HG03039 (cell line): ENCODE measurements around the gene SERPINA10.
"Not testable (repeated sequence)": the region's sequence is repeated elsewhere in the genome, so short reads cannot be mapped to it uniquely, and the experiment has no call there.

ENCODE experiments used
- ATAC-seq: cut with Tn5 transposase; IDR thresholded peaks from one replicate; pipeline ENCODE4 v1.9.1; 2021; ENCODE audit warnings: mild to moderate bottlenecking, moderate library complexity; ENCODE audit not compliant: unreplicated experiment

The SERPINA10 gene

GRCh38 chr14:94314890-94315289 is 21.8 kb upstream of the SERPINA10 start:
- no peak for ATAC-seq

- ATAC-seq, result no peak
Observed at GRCh38 chr14:94313991-94314655, 21.1 kb upstream of the SERPINA10 start.

GRCh38 chr14:94312481-94313246 is 19.6 kb upstream of the SERPINA10 start:
- ATAC-seq, result no peak

- ATAC-seq, result no peak
Observed at GRCh38 chr14:94310248-94310647, 17.2 kb upstream of the SERPINA10 start.

- ATAC-seq, result no peak
Observed at GRCh38 chr14:94309721-94310120, 16.7 kb upstream of the SERPINA10 start.

GRCh38 chr14:94307410-94307992 is 14.4 kb upstream of the SERPINA10 start:
- no peak for ATAC-seq

- ATAC-seq, result no peak
Observed at GRCh38 chr14:94306047-94306978, 13.2 kb upstream of the SERPINA10 start.

GRCh38 chr14:94305620-94306019 is 12.6 kb upstream of the SERPINA10 start:
- ATAC-seq, result no peak

- ATAC-seq, result no peak
Observed at GRCh38 chr14:94304243-94304642, 11.2 kb upstream of the SERPINA10 start.

GRCh38 chr14:94303111-94303510 is 10.0 kb upstream of the SERPINA10 start:
- no peak for ATAC-seq

GRCh38 chr14:94298130-94298529 is 5.1 kb upstream of the SERPINA10 start:
- no peak for ATAC-seq

- ATAC-seq, result not testable (repeated sequence)
Observed at GRCh38 chr14:94296181-94296545, 3.1 kb upstream of the SERPINA10 start.

GRCh38 chr14:94295360-94296180 is 2.5 kb upstream of the SERPINA10 start:
- no peak for ATAC-seq

GRCh38 chr14:94293578-94293924 is 483 bp upstream of the SERPINA10 start:
- ATAC-seq, result no peak

- no peak for ATAC-seq
Observed at GRCh38 chr14:94292526-94292871, 569 bp downstream of the SERPINA10 start.

GRCh38 chr14:94291906-94292525 is 1.1 kb downstream of the SERPINA10 start:
- ATAC-seq, result no peak

- ATAC-seq, result no peak
Observed at GRCh38 chr14:94291159-94291905, 1.7 kb downstream of the SERPINA10 start.

GRCh38 chr14:94290197-94290596 is 2.9 kb downstream of the SERPINA10 start:
- ATAC-seq, result no peak
